Gastrocnemius medialis (tissue), 4 donors: Measurements from ENCODE around the gene DYNLT1. TPM values are rescaled to one million over a fixed set of nuclear protein-coding genes. Genes with fewer than 3 reads are reported as not detected.
A peak's percentile ranks its signal among the peaks of the same experiment; 100 is the strongest.

Source experiments
- ATAC-seq, 2 donors: fragments of 150-250 bp; one replicate each; pipeline ENCODE4 v1.9.1; 2016
- DNase-seq, 2 donors: peaks; one replicate each; pipeline ENCODE4 v3.0.0-alpha.2; 2019
- H3K27ac ChIP-seq, 4 donors: fragments of 200-600 bp; sonication (generic); 1 replicate in 1 of 4; 2 replicates in 3 of 4; pipeline ENCODE4 v1.5.1; 2016 to 2018; ENCODE audit warnings: mild to moderate bottlenecking in 2 of 4, moderate library complexity in 1 of 4
- H3K27me3 ChIP-seq, 3 donors: fragments of 200-600 bp; sonication (generic) in 2 of 3; 1 replicate in 1 of 3; 2 replicates in 2 of 3; pipeline versions ENCODE4 v1.5.1 to v1.6.0; 2016 to 2019; ENCODE audit warnings: mild to moderate bottlenecking in 1 of 3, moderate library complexity in 1 of 3
- H3K36me3 ChIP-seq, 2 donors: fragments of 200-600 bp; sonication (generic) in 1 of 2; one replicate each; pipeline ENCODE4 v1.5.1; 2017 to 2018
- H3K4me1 ChIP-seq, 2 donors: fragments of 200-600 bp; sonication (generic) in 1 of 2; one replicate each; pipeline ENCODE4 v1.5.1; 2016 to 2017; ENCODE audit warnings: mild to moderate bottlenecking in 2 of 2
- H3K4me3 ChIP-seq, 4 donors: fragments of 200-600 bp; sonication (generic) in 3 of 4; 1 replicate in 1 of 4; 2 replicates in 3 of 4; pipeline ENCODE4 v1.5.1; 2016 to 2019; ENCODE audit warnings: mild to moderate bottlenecking in 2 of 4
- H3K9me3 ChIP-seq, 3 donors: fragments of 200-600 bp; sonication (generic) in 2 of 3; 1 replicate in 1 of 3; 2 replicates in 2 of 3; pipeline ENCODE4 v1.5.1; 2016 to 2019
- CTCF ChIP-seq, 5 experiments: fragments of 450-650 bp in 3 of 5; fragments of 200-600 bp in 2 of 5; sonication (generic) in 2 of 5; IDR thresholded peaks in 4 of 5; conservative IDR thresholded peaks in 1 of 5; 1 replicate in 4 of 5; 2 replicates in 1 of 5; pipeline ENCODE4 v1.5.1; 2016 to 2019; ENCODE audit warnings: antibody characterized with exemption in 5 of 5, mild to moderate bottlenecking in 3 of 5, moderate library complexity in 3 of 5
- POLR2A ChIP-seq, 2 donors: fragments of 450-650 bp; IDR thresholded peaks; one replicate each; pipeline ENCODE4 v1.6.1; 2017; ENCODE audit warnings: antibody characterized with exemption in 2 of 2, mild to moderate bottlenecking in 2 of 2, moderate library complexity in 2 of 2
- in situ Hi-C, 4 donors: fragments of 200-750 bp; cut with MboI; loops; one replicate each; pipeline versions ENCODE4 v1.15.0 to v1.8.0; 2017; ENCODE audit warnings: low sequenced_read_pairs in 4 of 4
- intact Hi-C: fragments of 100-400 bp; cut with DNase I; formaldehyde crosslinking; loops from one replicate; pipeline ENCODE4 v1.15.1; 2023; ENCODE audit warnings: low total_unique reads
- total RNA-seq, 4 donors: library from RNA; depleted of rRNA; stranded (reverse); fragments of >200 nt; gene quantifications; one replicate each; pipeline versions ENCODE4 v1.1.0 to v1.2.3, GENCODE V29; 2016

Gene DYNLT1
- total RNA-seq, 4 donors from 2014 or later, result 62.8 to 94.7 (median 67.3) TPM

- H3K36me3 ChIP-seq, result no peaks in the 10 kb centered on the region
- H3K9me3 ChIP-seq, result no peaks in the 10 kb centered on the region
- TF ChIP-seq CTCF (IDR thresholded peaks at IDR 0.05 in 4 of 5, conservative IDR thresholded peaks at IDR 0.05 in 1 of 5) (no peak), POLR2A (IDR thresholded peaks at IDR 0.05) (no peak)
- H3K27ac ChIP-seq, result peak overlapping the region; percentile 79 to 81 (median 79)
- DNase-seq, result no peak
- peaks cover 38 to 56% of the 10 kb centered on the region in 2 donors for H3K4me1 ChIP-seq
- H3K4me3 ChIP-seq, result no peak overlapping the region
- H3K27me3 ChIP-seq, result no peaks in the 10 kb centered on the region
- intact Hi-C loops, result loop anchor here (10.0 kb wide), 1 partner anchor 1399 kb away; no protein-coding TSS in a partner anchor
- ATAC-seq, result no peak
- in situ Hi-C loops, result no loop called here
Measured at GRCh38 chr6:158665332-158665731, 20.8 kb upstream of the DYNLT1 start.

GRCh38 chr6:158663625-158664165, 19.2 kb upstream of the DYNLT1 start:
- intact Hi-C loops (loop anchor here (1.0 to 10.0 kb wide), 3 partner anchors 8 to 1401 kb away; no protein-coding TSS in a partner anchor), in situ Hi-C loops (no loop called here)
- DNase-seq (no peak), ATAC-seq (peak; percentile 23 to 29)
- Histone ChIP-seq H3K27ac (peak overlapping the region; percentile 79 to 81 (median 79)), H3K27me3 (no peaks in the 10 kb centered on the region), H3K4me3 (peak overlapping the region; percentile 39 to 50 (median 41)), H3K36me3 (no peaks in the 10 kb centered on the region), H3K9me3 (no peaks in the 10 kb centered on the region), H3K4me1 (peaks cover 30 to 50% of the 10 kb centered on the region in 2 donors)
- no peak for TF ChIP-seq POLR2A (IDR thresholded peaks at IDR 0.05)
- TF ChIP-seq CTCF (IDR thresholded peaks at IDR 0.05 in 4 of 5, conservative IDR thresholded peaks at IDR 0.05 in 1 of 5), result no peak

- no peak for TF ChIP-seq CTCF (IDR thresholded peaks at IDR 0.05 in 4 of 5, conservative IDR thresholded peaks at IDR 0.05 in 1 of 5)
- peak in 1 of 2 donors; percentile 50 for TF ChIP-seq POLR2A (IDR thresholded peaks at IDR 0.05)
- in situ Hi-C loops (no loop called here), intact Hi-C loops (loop anchor here (1.0 to 10.0 kb wide), 3 partner anchors 8 to 1402 kb away; no protein-coding TSS in a partner anchor)
- H3K9me3 ChIP-seq, result no peaks in the 10 kb centered on the region
- peak overlapping the region; percentile 39 to 50 (median 41) for H3K4me3 ChIP-seq
- DNase-seq (peak in 1 of 2 donors; percentile 59), ATAC-seq (peak; percentile 62 to 73)
- no peaks in the 10 kb centered on the region for H3K27me3 ChIP-seq
- H3K36me3 ChIP-seq, result no peaks in the 10 kb centered on the region
- peak overlapping the region; percentile 79 to 81 (median 79) for H3K27ac ChIP-seq
- peaks cover 26 to 44% of the 10 kb centered on the region in 2 donors for H3K4me1 ChIP-seq
Measured at GRCh38 chr6:158662954-158663624, 18.5 kb upstream of the DYNLT1 start.

- peak overlapping the region in 3 of 4 donors; percentile 39 to 50 (median 41) for H3K4me3 ChIP-seq
- intact Hi-C loops (loop anchor here (2.0 to 10.0 kb wide), 2 partner anchors 32 to 1402 kb away; no protein-coding TSS in a partner anchor), in situ Hi-C loops (no loop called here)
- TF ChIP-seq POLR2A (IDR thresholded peaks at IDR 0.05) (no peak), CTCF (IDR thresholded peaks at IDR 0.05 in 4 of 5, conservative IDR thresholded peaks at IDR 0.05 in 1 of 5) (no peak)
- H3K4me1 ChIP-seq, result peaks cover 21 to 40% of the 10 kb centered on the region in 2 donors
- H3K9me3 ChIP-seq, result no peaks in the 10 kb centered on the region
- ATAC-seq (no peak), DNase-seq (no peak)
- no peaks in the 10 kb centered on the region for H3K27me3 ChIP-seq
- H3K36me3 ChIP-seq, result no peaks in the 10 kb centered on the region
- H3K27ac ChIP-seq, result peak overlapping the region; percentile 79 to 81 (median 79)
Measured at GRCh38 chr6:158662607-158662953, 18.0 kb upstream of the DYNLT1 start.
